Limb (tissue), 2 donors: ENCODE data around the gene DDX24.

ENCODE experiments used
- DNase-seq, 2 donors: peaks; one replicate each; pipeline ENCODE4 v3.0.0-alpha.2; 2016; ENCODE audit errors: extremely low spot score in 2 of 2

DDX24 gene

DNA sequence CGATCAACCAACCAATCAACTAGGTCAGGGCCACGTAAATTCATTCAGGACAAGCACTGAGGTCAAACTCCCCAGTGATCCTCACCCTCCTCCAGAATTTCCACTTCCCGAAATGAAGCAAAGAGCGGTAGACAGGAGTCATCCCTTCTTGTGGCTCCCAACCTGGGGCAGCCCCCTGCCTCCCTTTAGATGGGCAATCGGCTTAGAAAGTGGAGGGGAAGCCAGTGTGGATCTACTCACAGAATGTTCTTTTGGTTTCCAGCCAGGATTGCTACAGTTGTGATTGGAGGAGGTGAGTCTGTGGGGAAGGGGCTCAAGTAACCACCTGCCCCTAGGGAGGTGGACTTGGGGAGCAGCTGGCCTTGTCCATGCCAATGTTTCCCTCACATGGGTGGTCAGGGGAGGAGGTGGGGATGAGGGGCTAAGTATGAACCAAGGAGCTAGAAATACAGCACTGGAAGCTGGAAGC is 33.6 kb upstream of the DDX24 start:
- DNase-seq: peak in 1 of 2 donors; percentile 33

DNA sequence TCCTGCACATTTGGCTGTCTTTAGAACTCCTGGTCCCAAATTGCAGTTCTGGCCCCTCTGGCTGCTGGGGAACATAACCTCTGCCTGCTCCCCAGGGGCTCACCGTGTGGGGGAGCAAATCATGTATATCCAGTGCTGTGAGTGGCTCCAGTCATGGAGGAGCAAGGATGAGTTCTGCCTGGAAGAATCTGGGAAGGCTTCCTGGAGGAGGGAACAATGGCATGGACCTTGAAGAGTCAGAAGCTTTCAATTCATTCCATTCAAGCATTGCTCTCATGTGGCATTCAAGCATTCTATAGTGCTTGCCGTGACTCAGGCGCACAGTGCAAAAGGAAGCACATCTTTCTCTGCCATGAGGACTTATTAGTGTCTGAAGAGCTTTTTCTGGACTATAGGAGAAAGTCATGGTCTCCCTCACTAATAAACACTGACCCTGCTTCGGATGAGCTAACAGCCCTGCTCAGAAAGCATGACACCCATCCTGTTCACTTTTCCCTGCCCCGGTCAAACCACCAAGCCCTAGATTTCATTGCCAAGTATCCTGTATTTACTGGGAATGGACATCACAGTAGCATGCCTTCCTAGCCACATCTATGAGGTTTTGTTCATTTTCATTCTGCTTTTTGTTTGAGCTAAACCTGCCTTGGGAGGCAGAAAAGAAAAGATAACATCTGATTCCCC is 33.0 kb upstream of the DDX24 start:
- DNase-seq: peak in 1 of 2 donors; percentile 21

DNA sequence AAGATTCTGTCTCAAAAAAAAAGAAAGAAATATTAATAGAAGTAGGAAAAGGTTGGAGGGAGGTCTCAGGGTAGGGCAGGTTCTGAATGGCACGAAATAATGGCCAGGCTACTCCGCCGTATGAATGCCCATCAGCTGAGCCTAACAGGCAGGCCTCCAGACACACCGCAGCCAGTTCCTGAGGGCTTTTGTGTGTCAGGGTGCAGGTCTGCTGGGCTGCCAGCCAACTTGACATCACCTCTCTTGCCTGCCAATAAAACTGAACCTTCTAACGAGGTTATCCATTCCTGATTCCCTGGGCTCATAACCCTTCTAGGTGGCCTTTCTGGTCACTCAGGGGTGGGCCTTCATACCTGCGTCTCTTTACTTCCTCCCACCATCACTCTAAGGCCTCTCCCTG is 32.5 kb upstream of the DDX24 start:
- DNase-seq: peak in 1 of 2 donors; percentile 29

DNA sequence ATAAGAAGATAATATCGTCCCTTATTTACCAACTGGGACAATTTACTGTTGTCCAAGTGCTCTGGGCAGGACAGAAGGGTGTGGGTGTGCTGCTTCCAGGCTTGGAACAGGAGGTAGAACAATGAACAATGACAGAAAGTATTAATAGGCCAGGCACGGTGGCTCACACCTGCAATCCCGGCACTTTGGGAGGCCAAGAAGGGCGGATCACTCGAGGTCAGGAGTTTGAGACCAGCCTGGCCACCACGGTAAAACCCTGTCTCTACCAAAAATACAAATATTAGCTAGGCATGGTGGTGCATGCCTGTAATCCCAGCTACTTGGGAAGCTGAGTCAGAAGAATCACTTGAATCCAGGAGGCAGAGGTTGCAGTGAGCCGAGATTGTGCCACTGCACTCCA is 32.1 kb upstream of the DDX24 start:
- DNase-seq: no peak

DNA sequence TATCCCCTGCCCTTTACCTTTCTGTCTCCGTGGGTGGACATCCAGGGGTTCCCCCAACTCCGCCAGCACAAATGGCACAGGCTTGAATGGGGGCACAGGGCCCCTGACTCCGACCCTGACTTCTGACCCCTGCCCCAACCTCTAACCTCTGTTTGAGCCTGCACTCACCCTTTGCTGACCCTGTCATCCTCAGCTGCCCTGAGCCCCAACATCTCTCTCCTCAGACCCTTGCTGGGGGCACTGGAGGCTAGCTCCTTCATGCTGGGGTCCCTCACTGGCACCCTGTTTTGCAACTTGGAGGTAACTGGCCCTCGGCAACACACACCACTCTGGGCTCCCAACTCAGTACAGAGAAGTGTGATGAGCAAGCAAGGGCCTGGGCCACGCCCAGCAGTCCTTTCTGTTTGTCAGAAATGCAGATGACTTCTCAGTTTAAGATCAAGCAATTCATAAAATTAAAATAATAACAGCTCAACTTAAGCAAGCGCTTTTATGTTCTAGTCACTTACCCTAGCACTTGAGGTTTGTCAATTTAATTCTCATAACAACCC is 31.6 kb upstream of the DDX24 start:
- DNase-seq: peak in 1 of 2 donors; percentile 14

DNA sequence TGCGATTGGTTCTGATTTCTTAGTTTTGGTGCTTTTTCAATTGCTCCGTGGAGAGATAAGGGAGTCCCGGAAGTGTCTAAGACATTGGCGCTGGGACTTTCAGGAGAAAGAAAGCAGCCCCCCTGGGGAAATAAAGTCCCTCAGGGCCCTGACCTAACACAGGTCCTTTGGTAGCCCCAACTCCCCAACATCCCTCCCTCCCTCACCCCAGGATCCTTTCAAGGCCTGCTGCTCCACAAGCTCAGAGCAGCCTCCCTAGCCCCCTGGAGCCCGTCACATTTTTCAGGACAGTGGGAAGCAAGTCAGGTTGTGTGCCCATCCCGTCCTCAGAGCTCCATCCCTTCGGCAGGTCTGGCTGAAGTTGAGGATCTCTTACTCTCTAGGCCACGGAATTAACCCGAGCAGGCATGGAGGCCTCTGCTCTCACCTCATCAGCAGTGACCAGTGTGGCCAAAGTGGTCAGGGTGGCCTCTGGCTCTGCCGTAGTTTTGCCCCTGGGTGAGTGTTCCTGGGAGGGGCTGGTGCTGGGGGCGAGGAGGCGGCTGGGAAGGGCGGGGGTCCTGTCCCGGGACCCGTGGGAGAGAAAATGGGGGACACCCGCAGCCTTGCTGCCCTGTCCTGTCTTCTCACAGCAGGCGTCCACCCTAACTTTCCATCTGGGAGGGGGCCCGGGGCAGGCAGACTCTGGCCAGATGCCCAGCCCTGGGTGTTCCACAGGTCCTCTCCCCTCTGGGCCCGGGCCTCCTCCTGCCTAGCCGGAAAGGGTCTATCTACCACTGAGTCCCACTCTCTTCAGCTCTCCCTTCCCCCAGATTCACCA is 30.5 kb upstream of the DDX24 start:
- peak in 1 of 2 donors; percentile 28 for DNase-seq

DNA sequence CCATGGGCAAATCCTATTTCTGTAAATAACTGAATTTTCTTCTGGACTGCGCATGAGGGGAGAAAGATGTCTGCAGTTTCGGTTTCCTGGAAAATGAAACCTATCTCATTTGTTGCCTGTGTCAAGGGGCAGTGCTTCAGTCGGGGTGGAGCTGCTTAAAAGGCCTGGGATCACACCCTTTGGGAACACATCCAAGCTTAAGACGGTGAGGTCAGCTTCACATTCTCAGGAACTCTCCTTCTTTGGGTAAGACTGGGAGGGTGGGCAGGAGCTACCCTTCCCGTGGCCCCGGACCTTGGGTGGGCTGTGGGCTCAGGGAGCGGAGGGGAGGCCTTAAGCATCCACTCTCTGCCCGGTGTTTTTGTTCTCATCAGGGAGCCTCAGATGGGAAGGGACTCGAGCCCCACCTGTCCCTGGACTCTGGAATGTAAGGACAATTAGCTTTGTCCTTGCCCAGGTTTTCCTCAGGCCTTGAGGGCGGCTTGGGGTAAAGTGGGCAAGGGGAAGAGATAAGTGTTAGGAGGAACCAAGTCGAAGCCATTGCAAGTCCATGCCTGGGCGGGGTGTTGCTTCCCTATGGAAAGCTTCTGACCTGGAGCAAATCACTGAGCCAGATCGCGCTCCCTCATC is 29.7 kb upstream of the DDX24 start, which contains the start of gene IFI27:
IFI27 (plus strand) TSS at position 185 of the 630 bp plus-strand sequence.
- DNase-seq: peak in 1 of 2 donors; percentile 22

DNA sequence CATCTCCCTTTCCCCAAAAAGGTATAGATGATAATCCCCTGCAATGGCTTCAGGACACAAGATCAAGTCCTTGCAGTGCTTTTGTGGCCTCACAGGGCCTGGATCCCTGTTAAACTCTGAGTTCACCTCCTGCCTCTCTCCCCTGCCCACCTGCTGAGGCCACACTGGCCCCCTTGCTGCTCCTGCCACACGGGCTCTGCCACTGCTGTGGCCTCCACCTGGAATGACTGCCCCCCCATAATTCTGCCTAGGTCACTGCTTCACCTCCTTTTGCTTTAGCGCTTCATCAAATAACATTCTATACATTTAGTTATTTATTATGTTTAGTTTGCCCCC is 28.9 kb upstream of the DDX24 start:
- DNase-seq: no peak

DNA sequence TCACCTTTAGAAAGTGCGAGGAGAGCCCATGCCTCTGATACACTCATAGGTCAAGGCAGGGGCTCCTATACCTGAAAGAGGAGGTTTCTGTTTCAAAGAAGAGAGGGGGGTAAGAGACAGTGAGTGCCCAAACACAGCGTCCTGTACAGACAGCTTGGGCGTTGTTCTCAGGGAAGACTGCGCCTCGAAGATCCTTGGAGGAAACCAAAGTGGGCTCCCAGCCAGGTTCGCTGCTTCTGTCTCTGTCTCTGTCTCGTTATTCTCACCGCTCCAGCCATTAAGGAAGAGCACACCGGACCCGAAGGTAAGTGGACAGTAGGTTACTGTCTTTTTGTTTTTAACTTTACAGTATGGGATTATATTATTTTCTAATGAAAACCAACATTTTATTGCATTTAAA is 23.7 kb upstream of the DDX24 start:
- no peak for DNase-seq

DNA sequence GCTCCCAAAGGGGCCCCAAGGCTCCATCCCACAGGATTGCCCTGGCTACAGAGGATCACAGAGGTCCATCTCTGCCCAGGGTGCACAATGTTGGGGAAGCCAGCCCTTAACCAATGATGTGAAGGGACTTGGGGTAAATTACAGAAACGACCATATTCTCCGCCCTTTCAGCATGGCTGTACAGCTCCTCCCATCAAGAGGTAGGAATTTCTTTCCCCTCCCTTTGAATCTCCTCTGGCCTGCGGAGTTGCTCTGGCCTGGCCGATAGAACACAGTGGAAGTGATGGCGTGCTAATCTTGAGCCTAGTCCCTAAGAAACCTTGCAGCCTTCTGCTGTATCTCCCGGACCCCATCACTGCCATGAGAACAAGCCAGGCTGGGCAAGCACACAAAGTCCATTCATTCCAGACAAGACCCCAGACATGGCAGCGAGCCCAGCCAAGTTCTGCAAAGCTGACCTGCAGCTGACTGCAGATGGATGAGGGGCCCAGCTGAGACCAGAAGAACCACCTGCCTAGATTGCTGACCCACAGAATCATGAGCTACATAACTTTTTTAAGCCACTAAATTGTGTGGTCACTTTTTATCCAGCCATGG is 22.6 kb upstream of the DDX24 start:
- peak; percentile 1 to 48 for DNase-seq

DNA sequence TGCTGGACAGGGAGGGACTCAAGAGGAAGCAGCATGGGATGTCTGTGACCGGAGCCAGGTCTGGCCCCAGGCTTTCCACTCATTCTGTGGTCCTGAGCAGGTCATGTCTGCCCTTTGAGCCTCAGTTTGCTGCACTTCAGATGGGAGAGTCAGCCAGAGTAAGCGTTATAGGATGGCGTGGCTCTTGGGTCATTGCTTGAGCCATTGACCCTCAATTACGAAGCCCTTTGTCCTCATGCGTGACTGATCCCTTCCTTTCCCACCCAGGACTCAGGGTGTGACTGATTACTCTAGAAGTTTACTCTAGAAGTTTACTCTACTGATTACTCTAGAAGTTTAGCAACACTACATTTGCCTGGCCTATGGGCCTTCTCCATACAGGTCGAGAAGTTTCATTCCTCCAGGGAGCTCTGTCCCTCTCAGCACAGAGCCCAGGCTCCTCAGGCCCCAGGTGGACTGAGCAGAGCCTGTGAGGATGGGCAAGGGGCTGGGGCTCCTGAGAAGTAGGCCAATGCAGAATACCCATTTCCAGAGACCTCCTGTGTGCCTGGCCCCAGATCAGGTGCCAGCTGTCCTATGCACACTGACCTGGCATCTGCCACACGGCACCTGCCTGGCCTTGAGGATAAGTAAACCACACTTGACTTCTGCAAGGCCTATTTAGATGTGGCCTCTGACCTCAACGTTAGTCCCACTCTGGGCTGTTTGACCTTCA is 21.9 kb upstream of the DDX24 start:
- no peak for DNase-seq

DNA sequence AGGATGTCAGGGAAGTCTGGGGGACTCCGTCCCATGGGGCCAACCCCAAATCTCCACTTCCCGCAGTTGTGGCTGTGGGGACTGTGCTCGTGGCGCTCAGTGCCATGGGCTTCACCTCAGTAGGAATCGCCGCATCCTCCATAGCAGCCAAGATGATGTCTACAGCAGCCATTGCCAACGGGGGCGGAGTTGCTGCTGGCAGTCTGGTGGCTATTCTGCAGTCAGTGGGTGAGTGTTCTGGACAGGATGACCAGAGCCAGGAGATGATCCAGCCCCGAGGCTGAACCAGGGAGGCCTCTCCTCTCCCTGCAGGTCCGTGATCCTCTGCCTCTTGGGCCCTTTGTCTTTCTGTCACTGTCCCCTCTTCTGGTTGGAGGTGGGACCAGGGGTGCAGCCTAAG is 20.7 kb upstream of the DDX24 start:
- no peak for DNase-seq

DNA sequence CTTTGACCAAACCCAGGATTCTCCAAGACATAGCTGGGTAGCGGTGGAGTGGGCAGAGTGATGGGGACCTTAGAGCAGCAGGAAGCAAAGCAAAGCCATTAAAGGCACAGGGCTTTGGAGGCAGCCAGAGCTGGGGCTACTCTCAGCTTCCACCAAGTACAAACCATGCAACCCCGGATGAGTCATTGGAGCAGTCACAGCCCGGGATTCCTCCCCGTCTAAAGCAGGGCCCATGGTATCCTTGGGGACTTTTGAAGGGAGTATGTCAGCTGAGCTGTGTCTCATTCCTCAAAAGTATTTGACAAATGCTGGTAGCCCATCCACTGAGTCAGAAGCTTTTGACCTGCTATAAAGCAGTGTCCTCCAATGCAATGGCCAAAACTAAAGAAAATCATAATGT is 19.8 kb upstream of the DDX24 start:
- DNase-seq: no peak

DNA sequence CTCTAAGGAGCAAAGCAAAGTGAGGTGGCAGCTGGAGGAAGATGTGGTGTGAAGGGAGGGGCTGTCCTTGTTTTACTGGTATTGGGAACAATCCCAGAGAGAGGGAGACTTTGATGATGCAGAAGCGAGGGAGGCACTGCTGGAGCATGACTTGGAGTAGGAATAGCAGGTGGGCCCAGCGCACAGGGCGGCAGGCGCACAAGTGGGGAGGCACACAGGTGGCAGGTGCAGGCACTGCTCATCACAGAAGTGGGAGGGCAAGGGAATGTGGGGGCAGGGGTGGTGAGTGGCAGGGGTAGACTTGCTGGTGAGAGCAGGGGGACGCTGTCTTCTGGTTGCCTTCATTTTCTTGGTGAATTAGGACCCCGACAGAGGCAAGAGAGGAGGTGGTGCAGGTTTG is 18.0 kb upstream of the DDX24 start:
- no peak for DNase-seq

DNA sequence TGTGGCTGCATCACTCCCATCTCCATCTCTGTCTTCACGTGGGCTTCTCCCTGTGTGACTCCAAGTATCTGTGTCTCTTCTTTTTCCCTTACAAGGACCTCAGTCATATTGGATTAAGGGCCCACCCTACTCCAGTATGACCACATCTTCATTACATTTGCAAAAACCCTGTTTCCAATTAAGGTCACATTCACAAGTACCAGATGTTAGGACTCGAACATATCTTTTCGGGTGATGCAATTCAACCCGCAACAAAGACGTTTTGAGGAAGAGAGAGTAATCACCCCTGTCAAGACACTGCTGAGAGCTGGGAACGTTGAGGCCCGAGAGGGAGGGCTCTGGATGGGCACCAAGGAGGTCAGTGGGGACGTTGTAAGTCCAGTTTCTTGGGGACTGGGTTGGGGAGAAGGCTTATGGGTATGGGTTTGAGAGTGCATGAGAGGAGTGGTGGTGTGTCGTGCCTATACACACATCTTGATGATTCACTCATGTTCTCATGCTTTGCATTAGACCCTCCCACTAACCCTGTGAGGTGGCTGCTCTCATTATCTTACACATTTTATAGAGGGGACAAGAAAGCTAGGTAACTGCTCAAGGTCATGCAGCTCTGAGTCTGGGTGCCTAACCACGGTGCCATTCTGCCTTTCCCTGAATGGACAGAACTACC is 17.5 kb upstream of the DDX24 start:
- no peak for DNase-seq

DNA sequence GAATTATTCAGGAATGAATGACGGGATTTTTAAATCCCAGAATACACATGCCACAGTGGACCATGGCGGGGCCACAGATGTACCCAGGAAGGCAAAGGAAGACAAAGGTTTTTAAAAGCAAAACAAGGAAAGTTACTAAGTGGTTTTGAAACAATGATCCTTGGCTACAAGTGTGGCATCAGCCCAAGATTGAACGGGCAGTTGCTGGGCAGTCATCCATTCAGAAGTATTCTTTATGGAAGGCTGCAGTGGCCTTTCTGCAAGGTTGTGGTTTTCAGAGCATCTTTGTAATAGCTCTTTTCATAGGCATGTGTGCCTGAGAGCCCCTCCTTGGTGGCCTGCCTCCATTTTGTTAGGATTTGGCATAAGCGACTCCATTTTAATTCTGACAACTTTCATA is 16.1 kb upstream of the DDX24 start:
- DNase-seq: no peak

DNA sequence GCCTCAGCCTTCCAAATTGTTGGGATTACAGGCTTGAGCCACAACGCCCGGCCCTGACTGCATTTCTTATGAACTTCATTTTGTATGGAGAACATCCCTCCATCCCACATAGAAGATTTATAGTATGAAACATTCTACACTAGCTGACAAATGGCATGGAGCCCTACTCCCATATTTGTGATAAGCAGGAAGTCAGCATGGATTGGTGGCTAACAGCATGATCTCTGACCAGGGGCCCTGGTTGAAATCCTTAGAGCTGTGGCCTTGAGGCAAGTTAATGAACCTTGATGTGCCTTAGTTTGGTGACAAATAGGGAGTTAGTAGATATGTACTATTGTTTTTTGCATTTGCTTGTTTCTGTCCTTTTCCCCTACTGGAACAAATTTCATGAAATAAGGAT is 12.4 kb upstream of the DDX24 start:
- no peak for DNase-seq

DNA sequence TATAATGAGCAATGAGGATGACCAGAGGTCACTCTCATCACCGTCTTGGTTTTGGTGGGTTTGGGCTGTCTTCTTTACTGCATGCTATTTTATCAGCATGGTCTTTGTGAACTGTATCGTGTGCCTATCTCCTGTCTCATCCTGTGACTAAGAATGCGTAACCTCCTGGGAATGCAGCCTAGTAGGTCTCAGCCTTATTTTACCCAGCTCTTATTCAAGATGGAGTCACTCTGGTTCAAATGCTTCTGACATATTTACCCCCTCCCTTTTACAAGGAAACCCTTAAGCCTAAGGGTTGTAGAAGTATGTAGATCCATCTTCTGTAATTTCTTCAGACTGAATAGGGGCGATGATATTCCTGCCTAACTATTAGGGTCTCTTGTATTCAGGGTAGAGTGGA is 8.5 kb upstream of the DDX24 start:
- DNase-seq: no peak

DNA sequence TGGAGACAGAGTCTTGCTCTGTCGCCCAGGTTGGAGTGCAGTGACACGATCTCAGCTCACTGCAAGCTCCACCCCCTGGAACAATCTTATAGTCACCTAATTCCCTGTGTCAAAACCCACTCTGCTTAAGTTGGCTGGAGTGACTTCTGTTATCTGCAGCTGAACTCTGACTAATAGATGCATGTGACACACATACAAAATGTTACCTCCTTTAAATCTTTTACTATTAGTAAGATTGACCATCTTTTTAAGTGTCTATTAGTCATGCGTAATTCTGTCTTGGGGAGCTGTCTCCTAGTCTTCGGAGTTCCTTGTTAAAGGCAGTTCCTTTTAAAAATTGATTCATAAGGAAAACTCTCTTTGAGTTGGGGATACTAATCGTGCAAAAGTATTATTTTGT is 7.5 kb upstream of the DDX24 start:
- no peak for DNase-seq

DNA sequence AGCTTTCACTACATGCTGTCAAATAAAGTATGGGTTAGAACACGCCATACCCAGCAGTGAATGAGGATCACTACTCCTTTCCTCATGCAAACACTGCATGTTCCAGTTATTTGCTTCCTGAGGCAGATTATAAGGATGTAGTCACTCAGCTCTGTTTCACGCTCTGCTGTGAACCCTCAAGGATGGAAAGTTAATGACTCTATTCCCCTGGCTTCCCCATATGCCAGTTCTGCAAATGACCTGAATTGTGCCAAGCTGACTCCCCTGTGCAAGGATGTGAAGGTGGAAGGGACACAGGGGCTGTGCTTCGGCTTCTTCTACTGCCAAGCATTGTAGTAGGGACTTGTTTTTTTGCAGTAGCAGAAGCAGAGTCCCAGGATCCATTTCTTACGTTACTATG is 6.9 kb upstream of the DDX24 start:
- DNase-seq: no peak

DNA sequence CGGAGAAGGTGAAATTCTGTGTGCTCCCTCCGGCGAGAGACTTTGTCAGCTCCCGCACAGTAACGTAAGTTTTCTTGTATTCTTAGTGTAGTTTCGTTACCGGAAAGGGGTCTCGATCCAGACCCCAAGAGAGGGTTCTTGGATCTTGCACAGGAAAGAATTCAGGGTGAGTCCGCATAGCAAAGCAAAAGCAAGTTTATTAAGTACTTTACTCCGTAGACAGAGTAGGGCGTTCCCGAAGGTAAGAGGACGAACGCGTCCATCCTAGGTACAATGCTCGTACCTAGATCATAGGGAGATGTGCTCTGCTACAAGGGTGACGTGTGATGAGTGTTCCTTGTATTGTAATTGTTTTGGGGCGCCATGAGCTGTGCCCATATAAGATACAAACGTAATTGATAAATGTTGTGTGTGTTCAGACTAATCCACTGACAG is 401 bp upstream of the DDX24 start:
- no peak for DNase-seq
